ENCODE measurements around the gene WNT5A.

GRCh38 chr3:55500555-55501330, 13.6 kb upstream of the WNT5A start:
- TF ChIP-seq EZH2 (IDR thresholded peaks at IDR 0.05; ENCODE audit: borderline replicate concordance, low read length), result no peak
- TF ChIP-seq CTCF (IDR thresholded peaks at IDR 0.05; ENCODE audit: low read length), result no peak

All from OCI-LY1 (cell line).